PFSK-1 (cell line): ENCODE data around the gene ALKBH5.
A peak's percentile ranks its signal among the peaks of the same experiment; 100 is the strongest.

ENCODE experiments used
- POLR2AphosphoS5 ChIP-seq: IDR thresholded peaks from 2 replicates; pipeline ENCODE4 v1.6.1; 2012; ENCODE audit warnings: low read depth, mild to moderate bottlenecking, control low read depth, low read length, moderate library complexity
- REST ChIP-seq, 2 experiments: IDR thresholded peaks; 2 replicates each; pipeline versions ENCODE4 v1.6.1 to v1.8.0; 2011 to 2012; ENCODE audit warnings: low read depth in 2 of 2, low read length in 2 of 2, control low read depth in 1 of 2, inconsistent platforms in 1 of 2, mild to moderate bottlenecking in 1 of 2, moderate library complexity in 1 of 2; ENCODE audit not compliant: insufficient read depth in 1 of 2
- SIN3A ChIP-seq: IDR thresholded peaks from 2 replicates; pipeline ENCODE4 v1.6.1; 2012; ENCODE audit warnings: mild to moderate bottlenecking, low read length, moderate library complexity, borderline replicate concordance; ENCODE audit not compliant: insufficient read depth
- TAF1 ChIP-seq: IDR thresholded peaks from 2 replicates; pipeline ENCODE4 v1.6.1; 2012; ENCODE audit warnings: low read length, control low read depth, borderline replicate concordance; ENCODE audit not compliant: insufficient read depth

GRCh38 chr17:18191236-18191667 is 7.6 kb downstream of the ALKBH5 start:
- TF ChIP-seq POLR2AphosphoS5: no peak
- TF ChIP-seq SIN3A: 0 out of 2 replicates have a peak, but pooled peaks have one; percentile 73
- no peak for TF ChIP-seq TAF1
- TF ChIP-seq REST (IDR thresholded peaks at IDR 0.05; ENCODE audit: insufficient read depth in 1 of 2, low read depth in 2 of 2, low read length in 2 of 2): 0 out of 4 replicates have a peak, but pooled peaks of 1 of the 2 experiments have one; percentile 32
